GM20000 (cell line): Measurements from ENCODE around the gene CNTLN.

ENCODE experiments used
- DNase-seq: peaks from one replicate; pipeline ENCODE4 v3.0.0; 2012; ENCODE audit warnings: low spot score
- TF ChIP-seq, protein P1 (sequence below): IDR thresholded peaks from 2 replicates; pipeline ENCODE4 v1.5.1; 2012; ENCODE audit warnings: mild to moderate bottlenecking, control low read depth; ENCODE audit errors: extremely low read depth, missing control alignments

The CNTLN gene

GRCh38 chr9:17121264-17121663, 13.6 kb upstream of the CNTLN start:
- DNase-seq = no peak
- TF ChIP-seq, protein P1, sequence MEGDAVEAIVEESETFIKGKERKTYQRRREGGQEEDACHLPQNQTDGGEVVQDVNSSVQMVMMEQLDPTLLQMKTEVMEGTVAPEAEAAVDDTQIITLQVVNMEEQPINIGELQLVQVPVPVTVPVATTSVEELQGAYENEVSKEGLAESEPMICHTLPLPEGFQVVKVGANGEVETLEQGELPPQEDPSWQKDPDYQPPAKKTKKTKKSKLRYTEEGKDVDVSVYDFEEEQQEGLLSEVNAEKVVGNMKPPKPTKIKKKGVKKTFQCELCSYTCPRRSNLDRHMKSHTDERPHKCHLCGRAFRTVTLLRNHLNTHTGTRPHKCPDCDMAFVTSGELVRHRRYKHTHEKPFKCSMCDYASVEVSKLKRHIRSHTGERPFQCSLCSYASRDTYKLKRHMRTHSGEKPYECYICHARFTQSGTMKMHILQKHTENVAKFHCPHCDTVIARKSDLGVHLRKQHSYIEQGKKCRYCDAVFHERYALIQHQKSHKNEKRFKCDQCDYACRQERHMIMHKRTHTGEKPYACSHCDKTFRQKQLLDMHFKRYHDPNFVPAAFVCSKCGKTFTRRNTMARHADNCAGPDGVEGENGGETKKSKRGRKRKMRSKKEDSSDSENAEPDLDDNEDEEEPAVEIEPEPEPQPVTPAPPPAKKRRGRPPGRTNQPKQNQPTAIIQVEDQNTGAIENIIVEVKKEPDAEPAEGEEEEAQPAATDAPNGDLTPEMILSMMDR = no peak

- TF ChIP-seq, protein P1 = no peak
- no peak for DNase-seq
Measured at GRCh38 chr9:17130291-17130690, 4.5 kb upstream of the CNTLN start.

- DNase-seq = no peak
- TF ChIP-seq, protein P1 = no peak
Measured at GRCh38 chr9:17130725-17131124, 4.1 kb upstream of the CNTLN start.

GRCh38 chr9:17131494-17131893, 3.3 kb upstream of the CNTLN start:
- TF ChIP-seq, protein P1 = no peak
- DNase-seq = no peak

DNA sequence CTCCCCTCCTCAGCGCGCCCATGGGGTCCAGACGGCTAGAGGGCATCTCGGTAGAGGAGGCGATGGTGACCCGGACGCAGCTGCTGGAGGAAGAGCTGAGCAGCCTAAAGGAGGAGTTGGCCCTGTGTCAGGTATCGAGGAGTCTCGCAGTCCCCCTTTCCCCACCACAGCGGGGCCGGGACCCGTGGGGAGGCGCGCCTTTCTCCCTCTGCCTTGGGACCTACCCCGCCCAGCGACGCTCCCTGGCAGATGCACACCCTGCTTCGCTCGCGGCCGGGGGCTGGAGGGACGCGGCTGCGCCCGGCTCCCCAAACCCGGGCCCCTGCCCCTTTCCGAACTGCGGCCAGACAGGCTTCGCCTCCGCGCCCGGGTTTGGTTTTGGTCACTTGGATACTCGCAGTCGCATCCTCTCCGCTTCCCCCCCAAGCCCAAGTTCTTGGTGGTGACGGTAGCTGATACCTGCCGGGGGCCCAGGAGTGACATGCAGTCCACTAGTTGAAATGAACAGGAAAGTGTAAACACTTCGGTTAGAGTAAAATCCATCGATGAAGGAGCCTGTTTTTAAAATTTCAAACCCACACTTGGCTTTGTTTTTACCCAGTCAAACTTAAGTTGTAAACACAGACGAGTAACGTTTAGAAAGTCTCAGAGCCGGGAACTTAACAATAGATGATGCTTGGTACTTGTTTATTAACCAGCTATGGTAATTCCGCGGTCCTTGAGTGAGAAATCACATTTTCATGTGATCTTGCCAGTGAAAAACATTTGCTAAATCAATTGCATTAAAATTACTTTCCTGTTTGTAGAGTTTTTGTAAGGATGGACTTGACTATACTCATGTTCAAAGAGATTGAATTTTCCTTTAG, 688 bp downstream of the CNTLN start:
- TF ChIP-seq, protein P1 = no peak
- DNase-seq = peak; percentile 68

DNA sequence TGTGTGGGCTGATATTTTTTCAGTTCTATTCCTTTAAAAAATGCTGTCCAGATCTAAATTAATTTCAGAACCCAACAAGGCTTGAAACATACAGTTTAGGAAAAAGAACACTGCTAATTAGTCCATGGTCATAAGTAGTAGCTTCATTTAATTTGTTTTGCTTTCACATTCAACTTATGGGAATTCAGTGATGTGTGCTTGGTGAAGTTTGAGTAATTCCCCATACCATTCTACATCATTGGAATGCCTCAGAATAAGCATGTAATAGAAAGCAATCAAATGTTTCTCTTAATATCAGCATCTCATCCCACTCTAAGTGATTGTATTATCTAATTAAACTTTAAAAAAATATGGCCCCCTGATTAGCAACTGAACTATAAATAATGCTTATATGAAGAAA, 2.7 kb downstream of the CNTLN start:
- no peak for DNase-seq
- TF ChIP-seq, protein P1 = no peak

DNA sequence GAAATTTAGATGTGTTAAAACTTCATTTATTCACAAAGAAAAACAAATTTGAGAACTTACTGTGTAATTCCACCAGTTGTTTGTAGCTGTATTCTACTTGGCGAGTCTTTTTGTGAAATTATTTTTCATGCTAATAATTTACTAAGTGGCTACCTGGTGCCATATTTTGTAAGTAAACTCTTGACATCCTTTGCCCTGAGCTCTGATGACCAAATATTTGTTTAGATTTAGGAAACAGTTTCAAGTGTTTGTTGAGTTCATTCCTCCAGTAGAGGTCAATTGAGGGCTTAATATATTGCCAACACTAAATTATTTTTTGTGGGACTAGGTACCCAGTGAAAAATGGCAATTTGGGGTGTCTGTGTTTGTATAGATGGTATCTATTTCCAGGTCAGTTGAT, 3.7 kb downstream of the CNTLN start:
- no peak for DNase-seq
- TF ChIP-seq, protein P1 = no peak
